ENCODE data around the gene RABEP1. TPM values are rescaled to one million over a fixed set of nuclear protein-coding genes. Genes with fewer than 3 reads are reported as not detected.
"Not testable (repeated sequence)": the region's sequence is repeated elsewhere in the genome, so short reads cannot be mapped to it uniquely, and the experiment has no call there.

RABEP1 gene
- total and polyA plus RNA-seq, 4 donors = 14.9 to 38.2 (median 25.1) TPM

GRCh38 chr17:5236938-5237540 lies 45.0 kb upstream of the RABEP1 start:
- Histone ChIP-seq H3K36me3 (ENCODE audit: control insufficient read depth in 4 of 4, insufficient read depth in 4 of 4, low read length in 4 of 4) (peaks cover 0 to 2% (median 0%) of the 10 kb centered on the region in 4 donors), H3K4me3 (no peak overlapping the region), H3K9ac (ENCODE audit: insufficient read depth in 1 of 2, low read length in 2 of 2) (no peak overlapping the region), H3K27ac (ENCODE audit: low read depth in 1 of 2, low read length in 1 of 2) (no peak overlapping the region), H3K4me1 (ENCODE audit: control insufficient read depth in 5 of 5, insufficient read depth in 5 of 5, low read length in 5 of 5) (peaks cover 0 to 2% (median 0%) of the 10 kb centered on the region in 5 donors), H3K27me3 (ENCODE audit: control insufficient read depth in 3 of 3, insufficient read depth in 3 of 3, low read length in 2 of 3) (no peaks in the 10 kb centered on the region), H3K9me3 (ENCODE audit: control insufficient read depth in 4 of 4, insufficient read depth in 3 of 4, low read length in 3 of 4) (no peaks in the 10 kb centered on the region)
- no peak for TF ChIP-seq CTCF (IDR thresholded peaks at IDR 0.05; ENCODE audit: control extremely low read depth, extremely low read depth)
- DNase-seq (no peak), ATAC-seq (ENCODE audit: insufficient read depth, low FRiP score) (no peak)
- WGBS, 2 donors = 56 to 74% methylated on average over 3 of the region's 3 CpGs

- no peak for DNase-seq
Measured at GRCh38 chr17:5237541-5238016, 44.5 kb upstream of the RABEP1 start.

GRCh38 chr17:5238333-5238732 lies 43.8 kb upstream of the RABEP1 start:
- DNase-seq (no peak), ATAC-seq (ENCODE audit: insufficient read depth, low FRiP score) (no peak)
- TF ChIP-seq CTCF (IDR thresholded peaks at IDR 0.05; ENCODE audit: control extremely low read depth, extremely low read depth) = no peak
- Histone ChIP-seq H3K27ac (ENCODE audit: low read depth in 1 of 2, low read length in 1 of 2) (no peak overlapping the region), H3K27me3 (ENCODE audit: control insufficient read depth in 3 of 3, insufficient read depth in 3 of 3, low read length in 2 of 3) (no peaks in the 10 kb centered on the region), H3K9me3 (ENCODE audit: control insufficient read depth in 4 of 4, insufficient read depth in 3 of 4, low read length in 3 of 4) (no peaks in the 10 kb centered on the region), H3K9ac (ENCODE audit: insufficient read depth in 1 of 2, low read length in 2 of 2) (no peak overlapping the region), H3K4me1 (ENCODE audit: control insufficient read depth in 5 of 5, insufficient read depth in 5 of 5, low read length in 5 of 5) (peaks cover 0 to 4% (median 0%) of the 10 kb centered on the region in 5 donors), H3K4me3 (no peak overlapping the region), H3K36me3 (ENCODE audit: control insufficient read depth in 4 of 4, insufficient read depth in 4 of 4, low read length in 4 of 4) (peaks cover 0 to 2% (median 0%) of the 10 kb centered on the region in 4 donors)
- 64 to 79% methylated on average over 4 of the region's 4 CpGs for WGBS, 2 donors

More at GRCh38 chr17:5237541-5238016, 44.5 kb upstream of the RABEP1 start:
- ATAC-seq (ENCODE audit: insufficient read depth, low FRiP score) = peak; percentile 80
- TF ChIP-seq CTCF (IDR thresholded peaks at IDR 0.05; ENCODE audit: control extremely low read depth, extremely low read depth) = peak; percentile 44
- H3K9ac ChIP-seq (ENCODE audit: insufficient read depth in 1 of 2, low read length in 2 of 2) = no peak overlapping the region
- no peaks in the 10 kb centered on the region for H3K27me3 ChIP-seq (ENCODE audit: control insufficient read depth in 3 of 3, insufficient read depth in 3 of 3, low read length in 2 of 3)
- no peak overlapping the region for H3K27ac ChIP-seq (ENCODE audit: low read depth in 1 of 2, low read length in 1 of 2)
- 23 to 24% methylated on average over 6 of the region's 6 CpGs for WGBS, 2 donors
- peaks cover 0 to 2% (median 0%) of the 10 kb centered on the region in 5 donors for H3K4me1 ChIP-seq (ENCODE audit: control insufficient read depth in 5 of 5, insufficient read depth in 5 of 5, low read length in 5 of 5)
- no peak overlapping the region for H3K4me3 ChIP-seq
- H3K9me3 ChIP-seq (ENCODE audit: control insufficient read depth in 4 of 4, insufficient read depth in 3 of 4, low read length in 3 of 4) = no peaks in the 10 kb centered on the region
- peaks cover 0 to 2% (median 0%) of the 10 kb centered on the region in 4 donors for H3K36me3 ChIP-seq (ENCODE audit: control insufficient read depth in 4 of 4, insufficient read depth in 4 of 4, low read length in 4 of 4)

- 85 to 86% methylated on average over 7 of the region's 7 CpGs for WGBS, 2 donors
- H3K27ac ChIP-seq (ENCODE audit: low read depth in 1 of 2, low read length in 1 of 2); H3K4me3 ChIP-seq; H3K4me1 ChIP-seq (ENCODE audit: control insufficient read depth in 5 of 5, insufficient read depth in 5 of 5, low read length in 5 of 5); H3K9ac ChIP-seq (ENCODE audit: insufficient read depth in 1 of 2, low read length in 2 of 2); H3K36me3 ChIP-seq (ENCODE audit: control insufficient read depth in 4 of 4, insufficient read depth in 4 of 4, low read length in 4 of 4); ATAC-seq (ENCODE audit: insufficient read depth, low FRiP score); H3K9me3 ChIP-seq (ENCODE audit: control insufficient read depth in 4 of 4, insufficient read depth in 3 of 4, low read length in 3 of 4); H3K27me3 ChIP-seq (ENCODE audit: control insufficient read depth in 3 of 3, insufficient read depth in 3 of 3, low read length in 2 of 3); DNase-seq: not testable (repeated sequence)
Measured at GRCh38 chr17:5239769-5240168, 42.3 kb upstream of the RABEP1 start.
